Hematopoietic multipotent progenitor cell treated with erythropoietin and hydrocortisone succinate and interleukin-3 and kit ligand, for 6 days (in vitro differentiated cells): Measurements from ENCODE around the gene ANKRD13D.
"Not testable (repeated sequence)": the region's sequence is repeated elsewhere in the genome, so short reads cannot be mapped to it uniquely, and the experiment has no call there.

Source experiments
- DNase-seq: peaks from one replicate; pipeline ENCODE4 v3.0.0-alpha.2; 2015

The ANKRD13D gene

DNA sequence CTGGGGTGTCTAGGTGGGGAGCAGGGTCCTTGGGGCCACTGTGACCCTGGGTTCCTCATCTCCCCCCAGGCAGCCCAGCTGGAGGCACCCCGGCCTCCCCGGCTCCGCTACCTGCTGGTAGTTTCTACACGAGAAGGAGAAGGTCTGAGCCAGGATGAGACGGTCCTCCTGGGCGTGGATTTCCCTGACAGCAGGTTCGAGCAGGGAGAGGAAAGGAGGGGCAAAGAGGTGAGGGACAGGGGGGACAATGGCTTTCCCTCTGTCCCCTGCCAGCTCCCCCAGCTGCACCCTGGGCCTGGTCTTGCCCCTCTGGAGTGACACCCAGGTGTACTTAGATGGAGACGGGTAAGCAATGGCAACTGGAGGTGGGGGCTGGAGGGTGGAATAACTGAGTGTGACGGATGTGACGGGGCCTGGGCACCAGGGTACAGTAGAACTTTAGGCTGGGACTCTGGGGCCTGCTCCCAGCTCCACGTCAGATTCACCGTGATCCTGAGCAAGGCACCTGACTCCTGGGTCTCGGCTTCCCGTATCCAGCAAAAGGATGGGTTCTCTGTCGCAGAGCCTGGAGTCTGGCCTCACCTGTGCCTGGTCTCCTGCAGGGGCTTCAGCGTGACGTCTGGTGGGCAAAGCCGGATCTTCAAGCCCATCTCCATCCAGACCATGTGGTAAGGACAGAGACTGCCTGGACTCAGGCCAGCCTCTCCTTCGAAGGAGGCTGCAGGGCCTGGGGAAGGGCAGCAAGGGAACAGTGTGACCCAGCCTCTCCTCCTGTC is 17.9 kb downstream of the ANKRD13D start:
- DNase-seq: no peak

GRCh38 chr11:67307545-67308001 is 18.5 kb downstream of the ANKRD13D start:
- no peak for DNase-seq

DNA sequence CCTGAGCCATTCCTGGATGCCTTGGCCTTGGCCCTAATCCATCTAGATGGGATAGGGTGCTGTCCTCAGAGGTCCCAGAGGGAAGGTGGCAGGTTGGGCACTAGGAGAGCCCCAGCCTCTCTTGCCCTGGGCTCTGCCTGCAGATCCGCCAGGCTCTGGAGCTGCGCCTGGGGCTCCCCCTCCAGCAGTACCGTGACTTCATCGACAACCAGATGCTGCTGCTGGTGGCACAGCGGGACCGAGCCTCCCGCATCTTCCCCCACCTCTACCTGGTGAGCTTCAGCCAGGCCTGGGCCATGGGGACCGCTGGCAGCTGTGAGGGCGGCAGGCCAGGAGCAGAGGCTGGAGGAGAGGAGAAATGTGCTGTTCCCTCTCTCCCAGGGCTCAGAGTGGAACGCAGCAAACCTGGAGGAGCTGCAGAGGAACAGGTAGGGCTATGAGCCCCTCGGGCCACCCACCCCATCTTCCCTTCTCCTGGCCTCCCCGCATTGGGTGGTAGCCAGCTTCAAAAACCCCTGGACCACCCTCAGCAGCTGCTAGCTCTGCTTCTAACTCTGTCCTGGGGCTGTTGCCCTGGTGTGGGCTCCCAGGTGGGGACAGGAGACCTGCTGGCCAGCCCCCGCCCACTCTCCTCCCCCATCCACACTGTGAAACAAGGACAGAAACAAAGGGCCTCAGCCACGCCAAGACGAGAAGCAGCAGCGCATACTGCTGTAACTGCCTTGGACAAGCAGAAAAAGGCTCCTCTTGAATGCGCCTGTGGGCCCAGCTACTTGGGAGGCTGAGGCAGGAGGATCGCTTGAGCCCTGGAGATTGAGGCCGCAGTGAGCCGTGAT is 19.1 kb downstream of the ANKRD13D start:
- no peak for DNase-seq

DNA sequence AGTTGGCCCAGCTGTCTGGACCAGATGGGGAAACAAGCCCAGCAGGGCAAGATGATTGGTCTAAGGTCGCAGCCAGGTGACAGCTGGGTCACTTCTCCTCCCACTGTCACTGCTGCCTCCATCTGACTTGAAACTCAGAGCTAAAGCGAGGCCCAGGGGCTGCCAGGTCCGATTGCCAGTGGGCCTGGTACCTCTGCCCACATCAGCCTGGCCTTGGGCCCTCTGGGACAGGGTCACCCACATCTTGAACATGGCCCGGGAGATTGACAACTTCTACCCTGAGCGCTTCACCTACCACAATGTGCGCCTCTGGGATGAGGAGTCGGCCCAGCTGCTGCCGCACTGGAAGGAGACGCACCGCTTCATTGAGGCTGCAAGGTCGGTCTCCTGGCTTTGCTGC is 20.1 kb downstream of the ANKRD13D start:
- no peak for DNase-seq

DNA sequence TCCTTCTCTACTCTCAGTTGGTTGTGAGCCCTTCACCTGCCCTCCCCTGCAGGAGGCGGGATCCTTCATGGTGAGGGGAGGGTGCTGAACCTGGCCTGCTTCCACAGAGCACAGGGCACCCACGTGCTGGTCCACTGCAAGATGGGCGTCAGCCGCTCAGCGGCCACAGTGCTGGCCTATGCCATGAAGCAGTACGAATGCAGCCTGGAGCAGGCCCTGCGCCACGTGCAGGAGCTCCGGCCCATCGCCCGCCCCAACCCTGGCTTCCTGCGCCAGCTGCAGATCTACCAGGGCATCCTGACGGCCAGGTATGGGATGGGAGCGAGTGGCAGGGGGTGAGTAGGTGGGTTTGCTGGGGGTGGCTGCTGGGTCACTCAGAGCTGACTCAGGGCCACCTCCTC is 20.6 kb downstream of the ANKRD13D start:
- DNase-seq: no peak

GRCh38 chr11:67310246-67311050 is 21.3 kb downstream of the ANKRD13D start:
- no peak for DNase-seq

DNA sequence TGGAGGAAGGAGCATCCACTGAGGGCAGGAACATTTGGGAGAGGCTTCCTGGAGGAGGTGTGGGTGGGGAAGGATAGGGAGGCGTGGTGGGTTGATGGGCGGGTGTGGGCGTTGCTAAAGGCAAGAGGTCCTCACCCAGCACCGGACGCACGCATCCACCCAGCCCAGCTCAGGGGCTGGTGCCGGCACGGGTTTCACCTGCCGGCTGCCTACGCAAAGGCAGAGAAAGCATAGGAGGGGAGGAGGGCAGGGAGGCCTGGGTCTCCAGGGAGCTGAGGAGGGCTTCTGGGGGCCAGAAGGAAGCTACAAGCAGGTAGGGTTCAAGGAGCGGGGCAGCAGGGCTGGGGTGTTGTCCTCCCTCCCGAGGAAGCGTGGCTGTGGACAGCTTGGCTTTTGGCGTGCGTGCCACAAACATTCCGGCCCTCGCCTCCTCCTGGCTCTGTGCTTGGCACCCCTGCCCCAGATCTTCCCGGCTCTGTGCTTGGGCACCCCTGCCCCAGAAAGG is 22.0 kb downstream of the ANKRD13D start:
- no peak for DNase-seq

DNA sequence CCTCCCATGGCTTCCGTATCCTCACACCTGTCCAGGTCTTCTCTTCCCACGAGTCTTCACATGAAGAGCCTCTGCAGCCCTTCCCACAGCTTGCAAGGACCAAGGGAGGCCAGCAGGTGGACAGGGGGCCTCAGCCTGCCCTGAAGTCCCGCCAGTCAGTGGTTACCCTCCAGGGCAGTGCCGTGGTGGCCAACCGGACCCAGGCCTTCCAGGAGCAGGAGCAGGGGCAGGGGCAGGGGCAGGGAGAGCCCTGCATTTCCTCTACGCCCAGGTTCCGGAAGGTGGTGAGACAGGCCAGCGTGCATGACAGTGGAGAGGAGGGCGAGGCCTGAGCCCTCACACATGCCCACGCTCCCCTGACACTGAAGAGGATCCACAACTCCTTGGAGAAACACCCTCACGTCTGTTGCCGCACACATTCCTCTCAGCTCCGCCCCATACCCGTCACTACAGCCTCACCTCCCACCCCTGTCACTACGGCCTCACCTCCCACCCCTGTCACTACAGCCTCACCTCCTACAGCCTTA is 22.5 kb downstream of the ANKRD13D start:
- no peak for DNase-seq

DNA sequence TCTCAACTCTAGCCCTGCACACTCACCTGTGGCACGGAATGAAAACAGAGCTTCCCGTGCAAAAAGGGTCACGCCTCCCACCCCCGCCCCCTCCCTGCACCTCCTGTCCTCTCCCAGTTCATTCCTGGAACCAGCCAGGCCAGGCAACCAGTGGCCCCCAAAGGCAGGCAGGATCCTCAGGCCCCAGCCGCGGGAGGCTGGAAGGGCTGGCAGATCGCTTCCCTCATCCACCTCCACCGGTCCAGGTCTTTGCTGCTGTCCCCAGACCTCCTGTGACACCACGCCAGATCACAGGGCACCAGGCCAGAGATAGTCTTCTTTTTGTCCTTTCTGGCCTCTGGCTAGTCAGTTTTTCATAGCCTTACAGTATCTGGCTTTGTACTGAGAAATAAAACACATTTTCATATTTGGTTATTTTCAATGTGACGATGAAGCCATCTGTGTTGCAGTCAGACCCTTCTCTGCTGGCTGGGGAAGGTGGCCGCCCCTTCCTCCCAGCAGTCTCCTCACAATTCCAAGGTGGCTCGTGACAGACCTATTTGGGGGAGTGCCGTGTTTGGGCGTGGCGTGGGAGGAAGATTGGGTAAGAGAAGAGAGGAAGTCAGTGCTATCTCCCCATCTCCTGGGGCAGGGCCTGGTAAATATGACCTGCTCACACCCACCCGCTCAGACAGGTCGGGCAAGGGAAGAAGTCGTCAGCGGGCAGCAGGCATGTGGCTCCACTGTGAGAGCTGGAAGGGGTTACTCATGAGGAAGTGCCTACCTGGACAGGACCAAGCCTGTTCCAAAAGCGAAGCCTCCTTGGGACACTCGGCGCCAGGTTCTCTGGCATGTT is 23.3 kb downstream of the ANKRD13D start:
- peak; percentile 81 for DNase-seq

- DNase-seq: no peak
Observed at GRCh38 chr11:67313125-67313890, 24.2 kb downstream of the ANKRD13D start.

GRCh38 chr11:67314218-67314617 is 25.1 kb downstream of the ANKRD13D start:
- no peak for DNase-seq

DNA sequence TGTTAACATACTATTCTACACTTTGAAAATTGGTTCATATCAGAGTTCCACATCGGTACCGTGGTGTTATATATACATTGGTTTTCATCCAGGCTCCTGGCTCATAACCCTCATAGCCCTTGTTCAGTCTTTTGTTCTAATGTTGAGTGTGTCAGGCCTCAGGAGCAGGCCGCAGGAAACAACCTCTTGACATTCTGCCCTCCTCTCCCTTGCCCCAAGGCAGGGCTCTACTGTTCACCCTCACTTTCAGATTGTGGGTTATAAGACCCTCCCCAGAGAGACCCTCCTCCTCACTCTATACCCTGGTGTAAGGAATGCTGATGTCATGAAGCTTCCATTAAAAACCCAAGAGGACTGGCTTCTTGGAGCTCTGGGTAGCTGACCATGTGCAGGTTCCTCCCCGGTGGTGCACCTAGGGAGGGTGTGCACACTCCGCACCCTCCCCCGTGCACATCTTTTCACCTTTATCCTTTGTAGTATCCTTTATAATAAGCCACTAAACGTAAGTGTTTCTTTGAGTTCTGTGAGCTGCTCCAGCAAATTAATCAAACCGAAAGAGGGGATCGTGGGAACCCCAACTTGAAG is 26.3 kb downstream of the ANKRD13D start:
- DNase-seq: no peak

- DNase-seq: no peak
Observed at GRCh38 chr11:67316882-67317204, 27.7 kb downstream of the ANKRD13D start.

- DNase-seq: peak; percentile 100
Observed at GRCh38 chr11:67317205-67317887, 28.2 kb downstream of the ANKRD13D start.

DNA sequence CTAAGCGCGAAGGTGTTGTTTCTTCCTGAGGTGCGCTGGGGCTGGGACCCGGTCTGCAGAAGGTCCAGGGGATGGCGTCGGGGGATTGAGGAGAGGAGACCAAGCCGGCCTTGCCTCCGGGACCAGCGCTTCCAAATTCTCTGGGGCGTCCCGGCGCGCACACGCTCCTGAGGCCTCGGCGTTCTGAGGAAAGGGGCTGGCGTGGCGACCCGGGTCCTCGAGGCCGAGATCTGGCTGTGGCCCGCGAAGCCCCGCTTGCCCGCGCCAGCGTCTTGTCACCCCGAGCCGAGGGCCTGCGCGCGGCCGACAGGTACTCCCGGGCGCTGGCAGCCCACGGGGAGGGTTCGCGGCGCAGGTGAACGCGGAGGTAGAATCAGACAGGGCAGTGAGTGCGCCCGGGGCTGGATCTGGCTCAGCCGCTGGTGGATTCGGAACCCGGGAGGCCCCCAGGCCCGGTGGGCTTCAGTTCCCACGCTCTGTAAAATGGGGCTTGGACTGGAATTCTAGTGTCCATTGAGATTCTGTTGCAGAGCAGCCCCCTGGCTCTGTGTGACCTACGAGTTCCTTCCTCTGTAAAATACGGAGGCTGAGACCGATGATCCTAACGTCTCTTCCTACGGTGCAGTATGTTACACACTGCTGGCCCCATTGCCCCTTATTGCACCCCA is 28.9 kb downstream of the ANKRD13D start:
- no peak for DNase-seq

DNA sequence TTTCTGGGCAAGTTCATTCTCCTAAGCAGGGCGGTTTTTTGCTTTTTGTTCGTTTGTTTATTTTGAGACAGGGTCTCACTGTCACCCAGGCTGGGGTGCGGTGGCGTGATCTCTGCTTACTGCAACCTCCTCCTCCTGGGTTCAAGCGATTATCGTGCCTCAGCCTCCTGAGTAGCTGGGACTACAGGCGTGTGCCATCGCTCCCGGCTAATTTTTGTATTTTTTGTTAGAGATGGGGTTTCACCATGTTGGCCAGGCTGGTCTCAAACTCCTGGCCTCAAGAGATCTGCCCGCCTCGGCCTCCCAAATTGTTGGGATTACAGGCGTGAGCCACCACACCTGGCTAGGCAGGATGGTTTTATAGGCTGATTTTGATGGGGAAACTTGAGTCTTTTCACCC is 29.8 kb downstream of the ANKRD13D start:
- not testable (repeated sequence) for DNase-seq

- no peak for DNase-seq
Observed at GRCh38 chr11:67320011-67320410, 30.9 kb downstream of the ANKRD13D start.

DNA sequence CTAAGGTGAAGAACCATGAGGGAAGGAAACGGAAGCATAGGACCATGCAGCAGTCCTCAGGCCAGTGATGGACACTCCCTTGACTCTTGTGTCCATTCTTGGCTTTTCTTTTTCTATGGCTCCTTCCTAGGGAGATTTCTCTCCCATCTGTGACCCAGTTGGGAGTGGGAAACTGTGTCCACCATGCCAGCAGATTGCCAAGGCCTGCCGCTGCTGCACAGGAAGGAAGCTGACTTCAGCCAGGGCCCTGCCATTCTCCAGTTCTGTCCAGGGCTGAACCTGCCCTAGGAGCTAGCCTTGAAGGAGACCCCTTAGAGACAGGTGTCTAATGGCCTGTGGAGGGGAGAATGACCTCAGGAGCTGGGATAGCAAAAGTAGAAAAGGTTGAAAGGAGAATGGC is 31.6 kb downstream of the ANKRD13D start:
- no peak for DNase-seq

DNA sequence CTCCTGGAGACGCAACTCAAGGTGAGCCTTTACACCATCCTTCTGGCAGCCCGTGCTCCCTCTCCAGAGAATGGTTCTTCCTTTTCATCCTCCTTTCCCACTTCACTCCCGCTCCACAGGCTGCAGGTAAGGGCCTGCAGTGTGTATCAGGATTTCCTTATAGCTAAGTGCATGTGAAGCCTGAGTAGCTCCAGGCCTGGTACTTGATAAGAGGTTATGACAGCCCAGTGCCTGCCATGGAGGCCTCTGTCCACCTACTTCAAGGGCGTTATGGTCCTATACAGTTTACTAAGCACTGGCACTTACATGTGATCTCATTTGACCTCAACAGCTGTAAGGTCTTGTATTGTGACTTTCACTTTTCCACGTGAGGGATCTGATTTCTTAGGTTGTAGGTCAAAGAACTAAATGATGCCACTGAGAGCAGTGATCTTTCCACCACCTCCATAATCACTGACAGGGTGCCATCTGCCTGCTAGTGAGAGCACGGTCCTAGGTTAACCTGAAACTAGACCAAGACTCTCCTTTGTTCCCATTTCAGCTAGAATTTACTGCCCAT is 32.3 kb downstream of the ANKRD13D start:
- no peak for DNase-seq
